ENCODE data around the gene SEMA4C.

- no peak for TF ChIP-seq POLR2AphosphoS5 (IDR thresholded peaks at IDR 0.05; ENCODE audit: borderline replicate concordance, low read depth, low read length)
- TF ChIP-seq EZH2 (IDR thresholded peaks at IDR 0.05) = no peak
Measured at GRCh38 chr2:96883306-96883705, 13.4 kb upstream of the SEMA4C start.

All from SK-N-MC (cell line).